CD4-positive, alpha-beta T cell treated with Interleukin-17A for 4 hours (primary cell): ENCODE data around the gene HCFC1.
A peak's percentile ranks its signal among the peaks of the same experiment; 100 is the strongest.

Experiments used
- DNase-seq: peaks from one replicate; pipeline ENCODE4 v3.0.0-alpha.2; 2020; ENCODE audit warnings: mixed read lengths

The HCFC1 gene

DNA sequence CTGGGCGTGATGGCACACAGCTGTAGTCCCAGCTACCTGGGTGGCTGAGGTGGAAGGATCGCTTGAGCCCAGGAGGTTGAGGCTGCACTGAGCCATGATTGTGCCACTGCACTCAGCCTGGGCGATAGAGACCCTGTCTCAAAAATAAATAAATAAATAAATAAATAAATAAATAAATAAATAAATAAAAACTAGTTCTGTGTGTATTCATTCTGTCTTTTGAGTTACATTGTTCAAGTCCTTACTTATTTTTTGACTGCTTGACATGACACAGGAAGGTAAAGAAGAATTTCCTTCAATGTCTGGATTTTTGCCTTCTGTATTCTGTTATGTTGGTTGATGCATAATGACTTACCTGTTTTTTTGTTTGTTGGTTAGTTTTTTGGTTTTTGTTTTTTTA, 34.6 kb downstream of the HCFC1 start:
- DNase-seq = no peak

DNA sequence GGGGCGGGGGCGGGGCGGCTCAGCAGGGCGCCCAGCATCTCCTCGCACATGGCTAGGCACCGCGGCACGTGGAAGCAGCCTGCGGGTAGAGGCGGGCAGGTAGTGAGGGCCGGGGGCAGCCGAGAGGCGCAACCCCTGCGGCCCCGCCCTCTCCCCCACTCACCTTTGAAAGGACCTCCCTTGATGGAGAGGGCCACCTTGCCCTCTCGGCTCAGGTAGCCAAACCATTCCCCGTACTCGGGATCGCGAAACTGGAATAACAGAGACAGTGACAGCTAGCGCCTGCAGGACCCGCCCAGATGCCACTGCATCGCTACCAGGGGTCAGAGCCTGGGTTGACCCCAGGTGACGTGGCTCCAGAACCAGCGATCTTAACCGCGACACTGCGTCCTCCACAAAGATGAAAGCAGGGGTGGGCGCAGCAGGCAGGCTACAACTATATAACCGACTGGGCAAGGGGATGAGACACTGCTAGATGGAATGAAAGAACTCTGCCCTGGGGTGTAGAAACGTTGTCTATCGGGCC, 36.2 kb downstream of the HCFC1 start:
- DNase-seq = no peak

DNA sequence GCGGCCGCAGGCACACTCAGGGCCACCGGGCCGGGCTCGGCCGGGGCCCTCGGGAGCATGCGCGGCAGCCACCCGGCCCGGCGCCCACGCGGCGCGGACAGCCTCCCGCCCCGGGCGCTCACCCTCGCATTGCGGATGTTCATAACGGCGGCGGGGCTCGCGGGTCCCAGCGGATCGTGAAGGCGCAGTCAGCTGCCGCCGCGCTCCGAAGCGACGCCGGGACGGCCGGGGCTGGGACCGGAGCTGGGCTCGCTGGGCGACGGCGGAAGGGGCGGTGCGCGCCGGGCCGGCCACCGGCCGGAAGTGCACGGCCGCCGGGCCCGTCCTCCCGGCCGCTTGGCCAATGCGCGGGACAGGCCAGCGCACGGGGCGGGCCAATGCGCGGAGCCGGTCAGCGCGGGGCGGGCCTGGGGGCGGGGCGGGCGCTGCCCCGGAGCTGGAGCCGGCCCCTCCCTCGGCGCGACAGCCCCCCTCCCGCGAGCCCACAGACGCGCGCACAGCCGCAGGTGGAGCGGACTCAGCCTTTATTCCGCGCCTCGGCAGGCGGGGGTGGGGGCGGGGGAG, 36.8 kb downstream of the HCFC1 start, which contains the start of gene NAA10:
NAA10 (minus strand) TSS at position 276 of the 564 bp plus-strand sequence; CDS start at position 143, 133 bp downstream.
- peak; percentile 73 for DNase-seq

DNA sequence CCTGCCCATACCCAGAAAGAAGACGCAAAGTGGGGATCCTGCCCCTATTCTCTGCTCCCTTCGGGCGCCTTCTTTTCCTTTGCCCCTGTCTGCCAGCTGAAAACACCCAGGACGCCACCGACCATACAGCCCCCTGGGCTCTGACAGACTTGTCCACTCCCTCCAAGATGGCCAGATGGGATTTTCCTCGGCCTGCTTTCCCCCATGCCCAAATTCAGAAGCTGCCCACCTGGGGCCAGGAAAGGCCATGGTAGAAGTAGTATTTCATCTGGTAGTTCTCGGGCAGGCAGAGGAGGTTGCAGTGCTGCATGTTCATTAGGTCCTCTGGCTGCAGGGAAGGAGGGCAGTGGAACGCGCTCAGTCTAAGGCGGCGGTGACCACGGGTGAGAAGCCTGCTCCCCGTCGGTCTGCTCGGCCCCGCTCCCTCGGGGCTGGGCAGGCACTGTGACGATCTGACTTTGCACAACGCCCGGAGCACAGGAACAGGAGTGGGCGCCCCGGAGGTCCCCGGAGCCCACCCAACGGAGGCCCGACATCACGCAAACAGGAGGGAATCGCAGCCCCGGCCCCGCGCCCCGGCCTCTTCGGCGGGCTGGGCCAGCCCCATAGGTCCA, 37.4 kb downstream of the HCFC1 start:
- DNase-seq = no peak

DNA sequence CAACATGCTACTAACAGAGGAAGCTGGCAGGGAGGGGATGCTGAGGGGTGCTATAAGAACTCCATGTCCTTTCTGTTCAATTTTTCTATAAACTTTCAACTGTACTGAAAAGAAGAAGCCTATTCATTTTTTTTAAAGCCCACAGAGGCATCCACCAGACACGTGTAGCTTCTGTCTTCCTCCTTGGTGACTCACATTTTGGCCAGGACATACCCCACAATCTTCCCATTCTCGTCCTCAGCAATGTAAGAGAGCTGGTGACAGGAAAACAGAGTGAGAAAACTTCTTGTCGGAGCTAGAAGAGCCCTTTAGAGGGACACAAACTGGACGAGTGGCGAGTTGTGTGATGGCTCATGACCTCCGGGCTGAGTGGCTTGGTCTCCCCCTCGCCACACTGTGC, 37.9 kb downstream of the HCFC1 start:
- no peak for DNase-seq

DNA sequence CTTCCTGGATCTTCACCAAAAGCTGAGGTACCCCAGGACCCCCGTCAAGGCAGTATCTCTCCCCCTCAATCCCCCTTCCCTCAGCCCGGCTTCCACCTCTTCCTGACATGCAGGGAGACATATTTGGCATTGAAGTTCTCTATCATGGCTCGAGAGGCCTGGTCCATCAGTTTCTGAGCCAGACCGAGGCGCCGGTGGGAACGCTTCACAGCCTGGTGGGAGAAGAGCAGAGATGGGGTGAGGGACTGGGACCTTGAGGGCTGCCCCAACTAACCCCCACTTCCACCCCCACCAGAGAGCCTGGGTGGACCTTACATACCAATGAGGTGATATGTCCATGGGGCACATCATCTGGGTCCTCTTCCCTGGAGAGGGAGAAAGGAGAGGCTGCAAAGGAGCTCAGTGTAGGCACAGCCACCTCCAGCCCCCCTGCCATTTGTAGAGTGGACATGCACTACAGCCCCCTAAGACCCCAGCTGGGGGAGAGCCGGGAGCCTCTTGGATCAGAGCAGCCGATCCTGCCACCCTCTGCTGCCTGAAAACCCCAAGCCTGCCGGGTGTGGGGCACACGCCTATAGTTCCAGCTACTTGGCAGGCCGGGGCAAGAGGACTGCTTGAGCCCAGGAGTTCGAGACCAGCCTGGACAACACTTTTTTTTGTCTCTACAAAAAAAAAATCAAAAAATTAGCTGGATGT, 39.2 kb downstream of the HCFC1 start:
- no peak for DNase-seq

DNA sequence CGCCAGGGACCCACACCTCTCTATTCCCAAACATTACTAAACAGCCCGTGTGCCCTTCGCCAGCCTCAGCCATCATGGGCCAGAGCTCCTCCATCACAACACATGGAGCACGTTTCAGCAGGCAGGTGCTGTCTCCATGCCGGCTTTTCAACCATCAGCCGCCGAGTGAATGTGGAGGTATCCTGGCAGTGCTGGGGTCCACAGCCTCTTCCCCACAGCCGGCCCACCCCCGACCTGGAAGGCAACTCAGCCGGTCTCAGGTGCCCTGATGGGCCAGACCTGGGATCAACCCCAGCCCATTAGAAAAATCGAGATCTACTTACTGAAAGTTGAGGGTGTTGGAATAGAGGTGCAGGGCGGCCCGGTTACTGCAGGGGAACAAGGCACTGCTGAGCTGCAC, 39.9 kb downstream of the HCFC1 start:
- DNase-seq = no peak

DNA sequence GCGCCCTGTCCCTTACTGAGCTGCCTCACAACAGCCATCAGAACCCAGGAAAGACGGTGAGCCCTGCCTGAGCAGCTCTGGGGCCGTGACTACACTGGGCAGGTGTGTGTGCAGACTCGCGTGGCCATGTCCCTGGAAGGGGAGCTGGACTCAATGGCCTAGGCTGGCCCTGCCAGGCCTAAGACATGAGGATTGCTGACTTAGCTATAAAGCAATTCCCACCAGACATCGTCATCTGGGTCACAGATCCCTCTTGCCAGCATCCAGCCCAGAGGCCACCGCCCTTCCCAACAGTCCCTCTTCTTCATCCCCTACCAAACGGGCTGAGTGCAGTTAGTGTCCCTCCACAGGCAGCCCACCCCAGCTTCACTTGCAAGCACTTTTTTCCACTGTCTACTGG, 40.5 kb downstream of the HCFC1 start:
- no peak for DNase-seq

DNA sequence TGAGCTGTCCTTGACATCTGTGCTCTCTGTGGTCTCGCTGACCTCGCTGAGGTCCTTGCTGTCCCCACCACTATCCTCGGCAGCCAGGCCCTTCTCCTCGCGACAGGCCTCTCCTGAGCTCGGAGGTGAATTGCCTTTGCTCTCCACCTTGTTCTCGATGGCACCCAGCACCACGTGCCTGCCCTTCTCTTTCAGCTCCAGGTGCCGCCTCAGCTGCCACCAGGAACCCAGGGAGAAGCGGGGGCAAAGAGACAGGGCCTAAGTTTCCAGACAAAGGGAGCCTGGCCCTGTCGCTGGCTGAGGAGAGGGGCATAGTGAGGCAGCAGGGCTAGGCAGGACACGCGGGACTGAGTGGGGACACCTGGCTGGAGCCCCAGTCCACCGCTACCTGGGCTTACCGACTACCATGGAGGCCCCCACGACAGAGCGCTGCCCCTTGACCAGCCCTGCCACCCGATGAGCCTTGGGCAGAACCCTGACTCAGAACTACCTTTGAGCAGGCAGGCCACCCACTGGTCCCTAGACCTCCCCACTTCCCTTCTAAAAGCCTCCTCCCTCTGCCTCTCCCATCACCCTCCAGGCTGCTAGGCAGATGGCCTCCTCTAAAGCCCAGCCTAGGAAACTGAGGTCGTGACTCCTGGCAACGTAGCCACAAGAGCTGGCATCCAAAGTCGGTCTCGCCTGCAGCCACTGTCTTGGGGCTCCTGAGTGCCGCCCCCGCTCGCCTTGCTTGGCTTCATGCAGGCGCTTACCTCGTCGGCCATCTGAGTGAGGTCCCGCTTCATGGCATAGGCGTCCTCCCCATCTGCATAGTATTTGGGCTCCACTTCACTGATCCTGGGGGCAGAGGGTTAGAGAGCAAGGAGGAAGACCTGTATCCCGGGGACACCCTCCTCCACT, 41.4 kb downstream of the HCFC1 start:
- no peak for DNase-seq

DNA sequence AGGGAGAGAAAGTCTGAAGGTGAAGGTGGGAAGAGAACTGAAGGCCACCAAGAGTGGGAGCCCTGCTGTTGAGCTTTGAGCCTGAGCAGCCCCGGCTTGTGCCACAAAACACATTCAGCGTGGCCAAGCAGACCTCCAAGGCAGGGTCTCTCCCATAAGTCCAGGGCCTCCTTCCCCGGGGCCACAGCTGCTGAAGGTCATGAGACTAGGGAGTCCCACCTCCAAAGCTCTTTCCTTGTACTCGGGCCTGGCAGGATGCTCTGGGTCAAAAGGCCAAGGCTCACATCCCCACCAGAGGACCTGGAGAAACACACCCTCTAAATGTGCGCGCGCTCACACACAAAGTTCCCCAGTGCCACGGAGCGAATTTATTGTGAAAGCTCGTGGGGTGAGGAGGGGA, 42.0 kb downstream of the HCFC1 start:
- DNase-seq = no peak

DNA sequence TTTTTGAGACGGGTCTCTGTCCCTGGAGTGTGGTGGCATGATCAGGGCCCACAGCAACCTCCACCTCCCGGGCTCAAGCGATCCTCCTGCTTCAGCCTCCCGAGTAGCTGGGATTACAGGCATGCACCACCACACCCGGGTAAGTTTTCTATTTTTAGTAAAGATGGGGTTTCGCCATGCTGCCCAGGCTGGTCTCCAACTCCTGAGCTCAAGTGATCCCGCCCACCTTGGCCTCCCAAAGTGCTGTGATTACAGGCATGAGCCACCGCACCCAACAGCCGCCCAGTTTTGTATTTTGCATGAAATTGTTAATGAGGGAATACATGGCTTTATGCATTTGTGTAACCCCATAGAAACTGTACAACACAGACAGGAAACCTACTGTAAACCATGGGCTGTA, 42.8 kb downstream of the HCFC1 start:
- DNase-seq = no peak

DNA sequence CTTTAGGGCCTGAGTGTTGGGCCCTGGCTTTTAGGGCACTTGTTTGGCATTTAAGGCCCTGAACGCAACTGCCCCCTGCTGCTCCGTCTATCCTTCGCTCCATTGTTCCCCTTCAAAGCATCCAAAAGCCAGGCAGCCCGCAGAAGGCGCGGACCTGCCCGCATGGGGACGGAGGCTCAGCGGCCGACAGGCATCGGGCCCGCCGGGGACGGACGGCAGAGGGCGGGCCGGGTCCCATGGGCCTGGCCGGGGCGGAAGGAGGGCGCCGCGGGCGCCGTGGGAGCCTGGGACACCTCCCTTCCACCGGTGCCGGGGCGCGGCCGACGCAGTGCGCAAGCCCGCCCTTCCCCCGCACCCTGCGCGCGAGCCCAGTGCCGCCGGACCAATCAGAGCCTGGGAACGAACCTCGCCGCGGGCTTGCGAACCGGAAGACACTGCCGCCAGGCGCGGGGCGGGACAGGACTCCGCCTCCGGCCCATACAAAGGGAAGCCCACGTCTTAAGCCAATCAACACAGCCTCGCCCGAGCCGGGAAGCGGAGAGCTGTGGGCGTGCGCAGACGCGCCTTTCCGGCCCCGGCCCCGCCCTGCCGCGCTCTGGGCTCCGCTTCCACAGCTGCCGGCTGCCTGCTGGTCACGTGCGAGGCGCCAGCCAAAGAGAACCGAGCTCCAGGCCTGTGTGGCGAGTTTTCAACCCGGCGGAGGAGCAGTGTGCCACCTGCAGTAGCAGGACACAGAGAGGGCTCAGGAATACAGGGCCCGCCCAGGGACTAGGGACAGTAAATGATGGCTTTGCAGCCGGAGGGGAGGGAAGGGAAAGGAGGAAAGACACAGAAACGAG, 43.5 kb downstream of the HCFC1 start:
- DNase-seq = peak; percentile 97

DNA sequence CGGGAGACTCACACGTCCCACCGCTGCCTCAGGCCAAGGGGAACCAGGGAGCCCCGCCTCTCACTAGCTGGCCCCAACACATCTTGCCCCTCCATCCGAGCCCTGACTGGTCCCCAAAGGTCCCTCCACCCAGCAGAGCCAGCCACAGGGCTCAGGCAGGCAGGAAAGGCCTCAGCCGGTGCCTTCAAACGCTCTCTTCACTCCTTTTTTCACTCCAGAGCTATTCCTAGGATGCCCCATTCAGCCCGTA, 44.0 kb downstream of the HCFC1 start:
- no peak for DNase-seq

DNA sequence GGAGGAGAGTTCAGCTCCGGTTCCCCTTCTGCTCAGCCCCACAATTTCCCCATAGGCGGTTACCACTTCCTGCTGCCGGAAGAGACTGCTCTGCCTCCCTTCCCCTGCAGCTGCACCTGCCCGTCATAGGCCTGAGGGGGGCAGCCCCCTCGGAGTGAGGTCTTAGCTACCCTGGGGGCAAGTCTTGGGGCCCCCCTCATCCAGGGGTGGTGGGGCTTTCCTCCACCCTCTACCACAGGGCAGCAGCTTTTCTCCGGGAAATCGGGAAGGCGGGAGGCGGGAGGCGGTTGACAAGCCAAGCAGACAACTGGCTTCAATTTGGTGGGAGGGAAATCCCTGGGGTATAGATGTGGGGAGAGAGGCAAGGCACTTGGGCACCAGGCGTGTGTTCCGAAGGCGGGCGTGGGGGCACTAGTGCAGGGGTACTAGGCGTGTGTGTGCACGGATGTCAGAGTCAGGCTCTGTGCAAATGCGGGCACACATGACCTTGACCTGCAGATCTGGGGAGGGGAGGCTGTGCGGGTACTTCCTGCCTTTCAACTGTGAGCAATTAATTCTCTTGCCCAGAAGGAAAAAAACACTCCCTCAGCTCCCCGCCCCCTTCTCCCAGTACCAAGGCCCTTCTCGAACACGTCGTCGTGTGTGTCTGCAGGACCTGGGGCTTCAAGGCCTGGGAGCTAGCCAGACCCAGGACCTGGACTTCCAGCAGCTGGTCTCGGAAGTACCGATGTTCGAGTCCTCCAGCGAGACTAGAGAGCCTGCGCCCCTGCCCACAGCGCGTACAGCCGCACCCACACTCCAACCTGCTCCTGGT, 44.6 kb downstream of the HCFC1 start:
- DNase-seq = peak; percentile 80

DNA sequence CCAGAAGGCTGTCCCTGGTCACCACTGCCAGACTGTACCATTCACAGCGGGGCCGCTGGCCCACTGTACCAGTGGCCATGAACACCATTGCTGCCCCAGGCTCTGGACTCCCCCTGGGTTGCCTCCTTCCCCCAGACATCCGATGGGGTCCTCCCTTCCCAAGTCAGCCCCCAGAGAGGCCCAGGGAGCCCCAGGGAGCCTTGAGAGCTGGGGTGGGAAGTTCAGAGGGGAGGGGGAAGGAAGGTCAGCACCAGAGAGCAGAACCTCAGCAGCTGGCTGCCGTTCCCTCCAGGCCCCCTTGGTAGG, 45.1 kb downstream of the HCFC1 start:
- DNase-seq = no peak

DNA sequence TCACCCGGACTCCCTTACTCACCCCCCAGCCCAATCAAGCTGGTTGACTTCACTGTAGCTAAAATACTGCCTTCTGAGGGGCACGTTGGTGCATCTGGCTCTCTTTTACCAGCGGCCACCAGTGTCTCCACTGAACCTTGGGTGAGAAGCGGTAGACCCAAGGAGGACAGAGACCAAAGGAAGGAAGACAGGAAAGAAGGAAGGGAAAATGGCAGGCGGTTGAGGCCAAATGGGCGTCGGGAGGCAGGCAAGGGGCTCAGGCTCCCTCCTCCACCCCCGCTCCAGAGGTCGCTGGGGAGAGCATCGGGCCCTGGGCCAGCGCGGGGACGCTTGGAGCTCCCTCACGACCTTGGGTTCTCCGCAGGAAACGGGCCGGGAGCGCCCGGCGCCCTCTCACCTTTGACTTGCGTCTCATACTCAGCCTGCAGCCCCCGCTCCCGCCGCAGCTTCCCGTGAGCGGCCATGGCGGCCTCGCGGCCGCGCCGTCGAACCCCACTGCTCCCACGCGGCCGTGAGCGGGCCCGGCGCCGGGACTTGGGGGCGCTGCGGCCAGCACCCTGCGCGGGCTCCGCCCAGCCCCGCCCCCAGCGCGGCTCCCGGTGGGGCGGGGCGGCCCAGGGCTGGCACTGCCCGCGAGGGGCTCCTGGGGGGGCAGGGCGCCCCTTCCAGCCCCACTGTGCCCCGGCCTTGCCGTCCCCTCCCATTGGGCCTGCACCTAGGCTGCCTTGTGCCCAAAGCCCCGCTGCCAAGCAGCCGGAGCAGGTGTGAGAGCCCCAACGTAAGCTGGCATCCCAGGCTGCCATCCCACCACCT, 45.7 kb downstream of the HCFC1 start, which contains the start of gene ARHGAP4:
ARHGAP4 (minus strand) TSS at position 526 of the 813 bp plus-strand sequence; CDS start at position 464, 62 bp downstream.
- peak; percentile 59 for DNase-seq

DNA sequence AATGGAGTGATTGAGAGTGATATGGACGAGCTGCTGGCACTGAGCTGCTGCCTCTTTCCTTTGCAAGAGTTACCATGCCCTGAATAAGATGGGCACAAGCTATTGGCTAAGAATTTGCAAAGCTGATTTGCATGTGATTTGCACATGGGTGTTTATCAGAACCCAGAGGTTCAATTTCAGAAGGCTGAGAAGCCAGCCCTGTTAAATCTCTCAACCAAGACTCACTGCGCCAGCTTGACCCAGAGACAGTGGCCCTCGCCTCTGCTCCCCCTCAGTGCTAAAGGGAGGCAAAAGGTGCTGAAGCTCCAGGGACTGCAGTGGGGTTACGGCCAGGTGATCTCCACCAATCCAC, 46.3 kb downstream of the HCFC1 start:
- DNase-seq = no peak

DNA sequence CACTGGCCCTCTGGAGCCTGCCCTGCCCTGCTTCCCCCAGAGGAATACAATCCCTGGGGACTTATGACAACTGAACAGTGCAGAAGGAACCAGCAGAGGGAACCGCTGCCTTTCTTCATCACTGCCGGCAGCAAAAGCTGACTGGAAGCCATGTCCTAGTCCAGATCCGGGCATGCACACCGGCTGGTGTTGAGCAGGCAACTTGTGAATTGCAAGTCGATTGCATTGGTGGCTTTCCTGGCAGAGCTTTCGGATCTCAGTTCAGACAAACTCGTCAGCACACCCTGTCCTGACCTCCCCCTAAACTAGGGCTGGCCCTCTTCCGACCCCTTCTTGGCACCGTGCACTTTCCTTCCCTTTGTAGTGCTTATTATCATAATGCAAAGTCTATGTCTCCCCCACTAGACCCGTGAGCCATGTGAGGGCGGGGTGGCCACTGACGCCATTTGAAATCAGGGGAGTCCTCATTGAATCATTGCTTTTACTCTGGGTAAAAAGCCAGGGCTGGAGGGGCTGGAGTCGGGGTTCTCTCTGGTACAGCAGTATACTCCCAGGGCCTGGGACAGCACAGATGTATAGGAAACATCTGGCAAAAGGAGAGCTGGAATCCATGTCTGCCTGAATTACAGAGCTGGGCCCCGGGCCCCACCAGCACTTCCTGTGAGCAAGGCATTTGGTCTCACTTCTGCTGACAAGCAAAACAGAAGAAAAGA, 47.3 kb downstream of the HCFC1 start:
- DNase-seq = peak; percentile 62

DNA sequence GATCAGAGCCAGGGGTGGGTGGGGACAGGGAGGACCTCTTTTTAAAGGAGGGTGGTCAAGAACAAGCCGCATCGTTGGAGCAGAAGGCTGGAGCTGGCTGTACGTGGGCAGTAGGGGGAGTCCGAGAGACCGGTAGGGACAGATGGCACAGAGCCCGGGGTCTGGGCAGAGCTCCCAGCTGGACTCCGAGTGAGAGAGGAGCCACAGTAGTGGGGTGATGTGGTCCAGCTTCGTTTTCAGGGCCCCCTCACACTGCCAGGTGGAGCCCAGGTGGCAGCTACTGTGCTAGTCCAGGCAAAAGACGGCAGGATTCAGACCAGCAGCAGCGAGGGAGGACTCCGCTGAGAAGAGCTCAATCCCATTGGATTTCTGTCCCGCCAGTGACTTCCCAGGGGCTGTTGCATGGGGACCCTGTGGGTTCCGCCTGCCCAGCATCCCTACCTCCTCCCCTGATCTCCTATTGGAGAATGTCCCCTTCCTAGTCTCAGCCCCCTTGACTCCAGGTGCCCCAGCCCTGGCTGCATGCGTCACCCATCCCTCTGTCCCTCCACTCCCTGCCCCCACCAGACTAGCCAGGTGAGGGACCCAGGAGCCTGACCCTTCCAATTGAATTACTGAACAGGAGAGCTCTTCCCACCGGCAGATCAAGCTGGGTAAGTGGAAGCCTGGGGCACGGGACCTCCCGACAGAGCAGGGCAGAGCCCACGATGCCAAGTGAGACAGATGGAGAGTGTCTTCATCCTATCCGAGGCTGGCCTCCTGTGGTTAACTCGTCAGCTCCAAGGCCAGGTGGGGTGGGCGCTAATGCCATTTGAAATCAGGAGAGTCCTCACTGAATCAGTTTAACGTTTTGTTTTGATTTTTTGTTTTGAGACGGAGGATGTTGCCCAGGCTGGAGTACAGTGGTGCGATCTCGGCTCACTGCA, 48.4 kb downstream of the HCFC1 start:
- DNase-seq = peak; percentile 45
